NCI-H1417 treated with DMSO at 0.1 percent for 48 hours (cell line): ENCODE measurements around the gene BTRC.
"Not testable (repeated sequence)": the region's sequence is repeated elsewhere in the genome, so short reads cannot be mapped to it uniquely, and the experiment has no call there.

Experiments
- DNase-seq: peaks from one replicate; lab custom pipeline; 2025; lab: John Stamatoyannopoulos, UW

Gene BTRC

DNA sequence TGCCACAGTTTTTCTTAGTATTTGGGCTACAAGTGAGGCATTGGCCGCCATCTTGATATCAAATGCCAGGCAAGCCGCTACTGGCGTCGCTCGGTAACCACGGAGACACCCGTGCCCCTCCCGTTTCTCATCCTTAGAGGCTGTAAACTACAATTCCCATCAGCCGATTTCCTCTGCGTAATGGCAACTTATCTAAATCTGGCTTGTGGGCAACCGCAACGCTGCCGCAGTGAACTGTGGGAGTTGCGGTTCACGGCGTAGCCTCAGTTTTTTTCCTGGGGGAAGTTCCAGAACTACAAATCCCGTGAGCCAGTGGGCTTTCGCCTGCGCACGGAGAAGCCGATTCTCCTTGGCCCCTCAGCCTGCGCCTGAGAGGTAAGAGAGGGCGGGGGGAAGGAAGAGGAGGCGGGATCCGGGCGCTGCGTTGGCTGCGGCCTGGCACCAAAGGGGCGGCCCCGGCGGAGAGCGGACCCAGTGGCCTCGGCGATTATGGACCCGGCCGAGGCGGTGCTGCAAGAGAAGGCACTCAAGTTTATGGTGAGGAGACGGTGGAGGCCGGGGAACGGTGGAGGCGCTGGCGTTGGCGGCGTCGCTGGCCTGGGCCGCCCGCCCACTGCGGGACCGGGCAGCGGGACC, at the start of gene BTRC:
TSS of gene BTRC (plus strand) at position 474 of the 636 bp plus-strand sequence. CDS start at position 490, 16 bp downstream.
- peak; percentile 71 for DNase-seq

DNA sequence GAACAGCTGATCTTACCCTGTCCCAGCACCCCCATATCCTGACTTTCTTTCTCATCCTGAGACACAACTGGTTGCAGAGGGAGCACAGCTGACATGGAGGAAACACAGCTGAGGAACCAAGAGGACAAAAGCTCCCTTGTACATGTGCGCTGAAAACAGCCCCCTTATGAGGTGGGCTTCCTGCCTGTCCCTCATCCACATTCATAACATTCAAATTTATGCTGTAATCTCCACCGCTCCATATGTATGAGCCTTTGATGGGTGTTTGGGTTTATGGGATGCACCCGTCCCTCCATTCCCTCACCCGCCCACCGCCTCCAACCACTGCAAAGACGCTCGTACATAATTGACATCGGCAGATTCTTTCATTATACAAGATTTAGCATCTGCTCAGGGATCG, 49.6 kb upstream of the BTRC start:
- DNase-seq, result no peak

DNA sequence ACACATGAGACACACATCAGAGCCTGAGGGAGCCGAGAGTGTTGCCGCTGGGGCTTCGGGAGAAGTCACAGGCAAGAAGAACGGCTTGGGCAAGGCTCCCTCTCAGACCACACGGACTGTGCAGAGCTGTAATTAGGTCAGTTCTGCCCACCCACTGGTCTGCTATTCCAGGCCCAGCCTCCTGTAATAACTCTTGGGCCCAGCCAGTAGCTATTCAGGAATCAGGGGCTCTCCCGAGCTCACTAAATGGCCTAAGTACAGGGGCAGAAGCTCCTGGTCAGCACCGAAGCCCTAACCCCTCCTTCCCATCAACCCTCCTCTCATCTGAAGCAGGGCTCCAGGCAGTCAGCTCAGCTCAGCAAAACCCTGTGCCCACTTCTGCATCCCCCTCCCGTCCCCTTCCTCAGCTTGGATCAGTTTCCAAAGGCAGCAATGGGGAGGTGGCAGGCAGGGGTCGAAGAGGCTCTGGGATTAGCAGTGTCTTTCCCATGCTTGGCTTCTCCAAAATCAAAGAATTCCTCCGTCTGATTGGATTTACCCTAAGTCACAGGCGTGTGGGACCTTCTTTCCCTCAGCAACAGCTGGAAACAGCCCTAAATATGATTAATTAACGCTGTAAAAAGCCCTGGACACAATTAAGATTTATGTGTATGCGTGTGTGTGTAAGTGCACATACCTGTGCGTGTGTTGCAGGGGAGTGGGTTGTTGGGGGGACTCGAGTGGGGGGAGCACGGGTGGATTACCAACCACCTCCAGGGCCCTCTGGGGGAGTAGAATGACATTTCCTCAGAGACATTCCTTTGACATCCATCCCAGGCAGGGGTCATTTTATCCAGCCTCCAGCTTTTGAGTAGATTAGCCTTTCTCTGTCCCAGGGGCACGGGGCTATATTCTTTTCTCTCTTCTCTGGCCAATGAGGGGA, 48.4 kb upstream of the BTRC start:
- no peak for DNase-seq

GRCh38 chr10:101308051-101308450, 45.9 kb upstream of the BTRC start:
- DNase-seq, result no peak

DNA sequence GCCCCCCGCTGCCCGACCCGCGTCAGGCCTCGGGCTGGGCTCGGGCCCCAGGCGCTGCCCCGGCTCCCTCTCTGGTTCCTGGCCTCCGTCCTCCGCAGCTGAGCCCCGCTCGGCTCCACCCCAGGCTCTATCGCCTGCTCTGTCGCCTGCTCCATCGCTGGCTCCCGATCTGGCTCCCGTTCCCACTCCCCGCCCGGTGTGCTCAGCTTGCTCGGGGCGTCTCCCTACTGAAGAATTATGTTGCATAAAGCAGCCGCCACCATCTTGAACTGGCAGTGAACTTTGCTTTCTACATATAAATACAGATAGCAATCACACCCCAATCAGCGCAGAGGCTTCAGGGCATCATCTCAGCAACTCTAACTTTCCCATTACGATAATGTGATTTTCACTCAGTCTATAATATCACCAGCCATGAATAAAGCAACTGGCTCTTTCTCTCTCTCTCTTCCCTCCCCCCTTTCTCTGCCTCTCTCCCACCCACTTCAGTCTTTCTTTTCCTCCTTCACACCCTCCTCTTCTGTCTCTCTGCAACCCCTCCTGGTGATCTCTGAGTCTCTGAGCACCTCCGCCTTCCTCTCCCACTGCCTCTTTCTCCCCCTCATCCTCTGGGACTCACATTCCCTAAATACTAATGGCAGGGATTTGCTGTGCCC, 43.3 kb upstream of the BTRC start:
- no peak for DNase-seq

DNA sequence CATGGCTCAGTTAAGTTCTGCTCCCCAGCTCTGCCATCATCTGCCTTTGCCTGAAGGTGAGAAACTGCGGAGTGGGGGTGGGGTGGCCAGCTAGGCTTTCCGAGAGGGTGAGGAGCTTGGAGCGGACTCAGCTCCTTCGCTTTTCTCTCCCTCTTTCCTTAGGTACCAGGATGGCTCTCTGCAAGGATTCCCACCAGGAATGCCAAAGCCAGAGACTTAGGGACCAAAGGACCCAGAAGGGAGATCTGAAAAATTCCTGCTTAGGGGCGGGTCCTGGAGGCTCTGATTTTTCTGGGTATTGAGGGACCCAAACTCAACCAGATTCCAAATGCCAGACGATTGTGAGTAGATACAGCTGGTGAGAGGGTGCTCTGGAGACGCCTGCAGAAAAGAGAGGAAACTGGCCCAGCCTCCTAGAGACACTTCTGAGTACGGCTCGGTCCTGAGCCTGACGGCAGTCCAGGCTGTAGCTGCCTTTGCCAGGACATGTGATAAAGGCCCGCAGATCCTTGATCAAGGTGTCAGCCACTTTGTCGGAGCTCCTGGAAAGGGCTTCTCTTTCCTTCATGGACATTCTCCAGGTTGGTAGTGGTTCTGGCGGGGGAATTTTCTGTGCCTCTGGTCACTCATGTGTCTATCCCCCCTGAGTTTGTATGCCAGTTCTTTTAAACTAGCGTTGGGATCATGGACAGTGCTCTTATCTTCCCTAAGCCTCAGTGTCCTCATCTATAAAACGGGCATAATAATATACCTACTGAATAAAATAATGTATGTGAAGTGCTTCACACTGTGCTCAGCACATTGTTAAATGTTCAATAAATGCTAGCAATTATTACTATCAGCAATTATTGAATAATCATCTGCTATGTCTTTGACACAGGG, 42.5 kb upstream of the BTRC start:
- DNase-seq, result no peak

GRCh38 chr10:101319241-101319915, 34.6 kb upstream of the BTRC start:
- DNase-seq, result no peak

DNA sequence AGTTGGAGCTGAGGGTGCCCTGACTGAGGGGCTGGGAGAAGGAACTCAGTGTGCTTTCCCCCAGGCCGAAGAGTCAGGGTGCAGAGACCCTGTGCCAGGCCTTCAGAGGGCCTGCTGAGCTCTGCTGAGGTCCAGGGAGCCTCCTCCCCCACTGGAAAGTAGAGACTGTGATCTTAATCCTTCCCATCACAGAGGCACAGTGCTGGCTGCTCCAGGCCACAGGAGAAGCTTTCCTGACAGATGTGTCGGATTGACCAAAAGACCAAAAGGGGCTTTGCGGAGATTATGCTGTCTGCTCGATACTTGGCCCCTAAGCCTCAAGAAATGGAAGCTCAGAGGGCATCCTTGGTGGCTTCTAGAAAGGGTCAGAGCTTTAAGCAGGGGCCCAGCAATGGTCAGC, 32.9 kb upstream of the BTRC start:
- no peak for DNase-seq

- DNase-seq, result no peak
Measured at GRCh38 chr10:101322266-101323108, 31.5 kb upstream of the BTRC start.

DNA sequence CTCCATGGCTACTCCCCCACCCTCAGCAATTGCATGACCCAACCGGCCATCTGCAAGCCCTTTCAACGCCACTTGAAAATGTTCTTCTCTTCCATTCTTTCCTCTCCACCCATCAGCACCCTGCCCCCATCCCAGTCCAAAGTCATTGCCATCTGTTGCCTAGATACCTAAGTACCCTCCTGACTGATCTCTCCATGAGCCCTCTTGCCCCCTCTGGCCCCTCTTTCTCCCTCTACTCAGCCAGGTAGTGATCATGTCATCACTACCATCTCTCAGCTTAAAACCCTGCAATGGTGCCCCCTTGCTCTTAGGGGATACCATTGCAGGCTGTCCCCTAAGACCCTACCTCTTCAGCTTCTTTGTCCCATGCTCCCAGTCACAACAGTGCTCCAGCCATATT, 30.5 kb upstream of the BTRC start:
- DNase-seq, result no peak

DNA sequence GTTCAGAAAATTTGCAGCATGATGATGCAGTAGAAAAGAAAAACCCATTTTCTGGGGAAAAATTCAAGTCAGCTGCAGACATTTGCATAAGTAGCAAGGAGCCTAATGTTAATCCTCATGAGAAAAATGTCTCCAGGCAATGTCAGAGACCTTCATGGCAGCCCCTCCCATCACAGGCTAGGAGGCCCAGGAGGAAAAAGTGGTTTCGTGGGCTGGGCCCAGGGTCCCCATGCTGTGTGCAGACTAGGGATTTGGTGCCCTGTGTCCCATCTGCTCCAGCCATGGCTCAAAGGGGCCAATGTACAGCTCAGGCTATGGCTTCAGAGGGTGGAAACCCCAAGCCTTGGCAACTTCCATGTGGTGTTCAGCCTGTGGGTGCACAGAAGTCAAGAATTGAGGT, 26.5 kb upstream of the BTRC start:
- DNase-seq, result not testable (repeated sequence)

DNA sequence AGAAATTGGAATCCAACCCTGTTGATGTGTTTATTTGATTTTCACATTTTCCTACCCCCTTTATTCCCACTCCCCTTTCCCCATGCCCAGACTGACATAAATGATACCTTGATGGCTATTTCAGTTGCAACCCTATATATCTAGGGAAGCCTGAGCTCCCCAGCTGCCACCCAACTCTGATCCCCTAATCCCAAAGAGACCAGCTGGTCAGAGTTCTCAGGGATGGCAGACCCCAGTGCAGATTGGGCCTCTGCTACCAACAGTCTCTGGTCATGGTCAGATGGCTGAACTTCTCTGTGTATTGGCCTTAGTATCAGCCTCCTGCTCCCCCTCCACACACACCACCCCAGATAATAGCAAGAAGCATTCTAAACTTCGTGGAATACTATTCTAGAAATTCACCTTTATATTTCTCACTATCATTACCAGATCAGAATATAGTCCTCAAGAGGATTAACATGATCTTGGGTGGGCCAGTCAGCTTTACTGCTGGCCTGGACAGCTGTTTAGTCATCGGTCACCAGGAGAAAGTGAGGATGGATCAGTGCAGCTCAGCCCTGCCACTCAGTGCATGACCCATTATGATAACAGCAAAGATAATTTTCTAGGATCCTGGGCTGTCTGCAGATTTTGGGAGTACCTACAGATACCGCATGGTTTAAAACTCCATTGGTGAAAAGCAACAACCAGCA, 24.5 kb upstream of the BTRC start:
- no peak for DNase-seq

DNA sequence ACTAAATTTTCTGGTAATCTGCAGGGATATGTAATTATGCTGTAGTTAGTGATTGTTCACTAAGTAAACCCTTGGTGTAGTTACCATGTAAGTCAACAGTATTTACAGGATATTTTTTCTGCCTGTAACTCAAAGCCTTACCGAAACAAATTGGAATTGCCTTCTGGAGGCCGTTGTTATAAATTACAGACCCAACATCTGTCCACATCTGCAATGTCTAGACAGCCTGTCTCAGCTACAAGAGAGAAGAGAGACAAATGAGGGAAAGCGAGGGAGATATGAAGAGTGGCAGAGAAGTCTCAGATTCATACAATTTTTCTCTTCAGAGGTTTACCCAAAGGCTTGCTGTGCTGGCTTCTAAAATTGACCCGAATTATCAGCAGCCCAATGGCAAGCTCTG, 23.7 kb upstream of the BTRC start:
- DNase-seq, result no peak

GRCh38 chr10:101330631-101331225, 23.2 kb upstream of the BTRC start:
- no peak for DNase-seq

DNA sequence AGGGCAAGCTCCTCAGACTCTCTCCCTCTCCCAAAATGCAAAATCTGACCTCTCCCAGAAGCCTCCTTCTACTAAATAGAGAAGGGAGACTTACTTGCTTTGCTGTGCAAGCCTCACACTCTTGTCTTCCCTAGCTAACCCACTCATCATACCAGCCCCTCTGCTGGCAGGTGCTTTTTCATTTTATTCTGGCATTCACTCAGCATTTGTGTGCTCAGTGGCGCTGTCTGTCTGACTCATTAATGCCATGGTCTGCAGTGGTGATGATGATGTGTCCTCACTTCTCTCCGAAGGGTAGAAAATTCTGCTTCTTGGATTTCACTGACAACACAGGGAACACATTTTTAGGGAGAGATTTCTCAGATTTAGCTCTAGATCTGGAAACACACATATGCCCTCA, 22.0 kb upstream of the BTRC start:
- DNase-seq, result no peak

- DNase-seq, result not testable (repeated sequence)
Measured at GRCh38 chr10:101334259-101334658, 19.7 kb upstream of the BTRC start.

GRCh38 chr10:101336382-101336781, 17.6 kb upstream of the BTRC start:
- no peak for DNase-seq

- DNase-seq, result no peak
Measured at GRCh38 chr10:101337836-101338235, 16.1 kb upstream of the BTRC start.

DNA sequence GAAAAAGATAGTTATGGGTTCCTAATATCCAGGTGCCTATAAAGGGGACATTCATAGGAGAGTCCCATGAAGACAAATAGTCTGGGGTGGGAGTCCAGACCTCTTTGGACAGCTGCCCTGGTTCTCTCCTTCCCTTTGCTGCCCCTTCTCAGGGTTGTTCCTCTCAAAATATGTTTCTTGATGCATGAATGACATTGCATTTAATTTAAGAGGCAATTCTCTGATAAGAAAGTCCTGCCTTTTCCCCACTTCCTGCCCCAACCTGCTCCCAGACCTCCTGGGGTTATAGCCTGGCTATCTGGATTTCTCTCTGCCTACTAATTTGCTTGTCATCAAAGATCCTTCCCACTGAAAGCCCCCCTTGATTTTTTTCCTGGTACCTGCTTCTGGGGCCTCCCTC, 12.5 kb upstream of the BTRC start:
- no peak for DNase-seq
